Mesothelial cell of epicardium (in vitro differentiated cells): ENCODE data around the gene RAB3B. TPM values are rescaled to one million over a fixed set of nuclear protein-coding genes. Genes with fewer than 3 reads are reported as not detected.
"Not testable (repeated sequence)": the region's sequence is repeated elsewhere in the genome, so short reads cannot be mapped to it uniquely, and the experiment has no call there.

Source experiments
- DNase-seq, 2 experiments: peaks; one replicate each; pipeline ENCODE4 v3.0.0; 2021; ENCODE audit warnings: low spot score in 2 of 2; ENCODE audit not compliant: unreplicated experiment in 2 of 2
- H3K27ac Mint-ChIP-seq: 2 replicates; pipeline ENCODE4 v1.8.0; 2021; ENCODE audit warnings: mixed read lengths
- H3K27me3 Mint-ChIP-seq: 2 replicates; pipeline ENCODE4 v1.8.0; 2021; ENCODE audit warnings: low read depth, mixed read lengths
- H3K36me3 Mint-ChIP-seq: 2 replicates; pipeline ENCODE4 v1.8.0; 2021; ENCODE audit warnings: mixed read lengths
- H3K4me1 Mint-ChIP-seq: 2 replicates; pipeline ENCODE4 v1.8.0; 2021; ENCODE audit warnings: mixed read lengths
- H3K4me3 Mint-ChIP-seq: 2 replicates; pipeline ENCODE4 v1.8.0; 2021; ENCODE audit warnings: mild to moderate bottlenecking, moderate library complexity, mixed read lengths
- H3K9me3 Mint-ChIP-seq: 2 replicates; pipeline ENCODE4 v1.8.0; 2021; ENCODE audit warnings: mixed read lengths
- CTCF ChIP-seq: fragments of 200-600 bp; sonication (generic); IDR thresholded peaks from one replicate; pipeline ENCODE4 v1.5.0; 2021; ENCODE audit warnings: antibody characterized with exemption; ENCODE audit not compliant: unreplicated experiment
- total RNA-seq: library from RNA; stranded (reverse); gene quantifications from 3 replicates; pipeline ENCODE4 v1.2.1, GENCODE V29; 2021

The RAB3B gene
- total RNA-seq, 1 donor from 2014 or later = 3.8 TPM

GRCh38 chr1:51878308-51878615 is 112.2 kb downstream of the RAB3B start:
- Mint-ChIP-seq H3K27ac (no peak overlapping the region), H3K9me3 (no peaks in the 10 kb centered on the region), H3K27me3 (peaks cover 20% of the 10 kb centered on the region), H3K4me1 (peaks cover 16% of the 10 kb centered on the region), H3K36me3 (peaks cover 4% of the 10 kb centered on the region), H3K4me3 (no peak overlapping the region)
- DNase-seq = no peak
- no peak for TF ChIP-seq CTCF

GRCh38 chr1:51877434-51878307 is 112.8 kb downstream of the RAB3B start:
- peaks cover 4% of the 10 kb centered on the region for H3K36me3 Mint-ChIP-seq
- no peak for DNase-seq
- no peaks in the 10 kb centered on the region for H3K9me3 Mint-ChIP-seq
- no peak overlapping the region for H3K27ac Mint-ChIP-seq
- H3K27me3 Mint-ChIP-seq = peaks cover 14% of the 10 kb centered on the region
- no peak overlapping the region for H3K4me3 Mint-ChIP-seq
- H3K4me1 Mint-ChIP-seq = peaks cover 16% of the 10 kb centered on the region
- no peak for TF ChIP-seq CTCF

- H3K36me3 Mint-ChIP-seq = peaks cover 4% of the 10 kb centered on the region
- H3K27ac Mint-ChIP-seq = no peak overlapping the region
- peaks cover 5% of the 10 kb centered on the region for H3K27me3 Mint-ChIP-seq
- no peak for TF ChIP-seq CTCF
- peaks cover 19% of the 10 kb centered on the region for H3K4me1 Mint-ChIP-seq
- peak overlapping the region; percentile 36 for H3K4me3 Mint-ChIP-seq
- no peaks in the 10 kb centered on the region for H3K9me3 Mint-ChIP-seq
- no peak for DNase-seq
Observed at GRCh38 chr1:51875836-51876235, 114.7 kb downstream of the RAB3B start.

GRCh38 chr1:51875291-51875772 is 115.2 kb downstream of the RAB3B start:
- no peak for TF ChIP-seq CTCF
- Mint-ChIP-seq H3K27me3 (no peaks in the 10 kb centered on the region), H3K4me3 (peak overlapping the region; percentile 11), H3K4me1 (peaks cover 19% of the 10 kb centered on the region), H3K9me3 (no peaks in the 10 kb centered on the region), H3K27ac (peak overlapping the region; percentile 27), H3K36me3 (peaks cover 4% of the 10 kb centered on the region)
- no peak for DNase-seq

GRCh38 chr1:51873270-51873669 is 117.2 kb downstream of the RAB3B start:
- H3K9me3 Mint-ChIP-seq, H3K36me3 Mint-ChIP-seq, H3K4me3 Mint-ChIP-seq, H3K27ac Mint-ChIP-seq, DNase-seq, H3K27me3 Mint-ChIP-seq: not testable (repeated sequence)
- peaks cover 19% of the 10 kb centered on the region for H3K4me1 Mint-ChIP-seq

GRCh38 chr1:51871351-51871975 is 119.0 kb downstream of the RAB3B start:
- Mint-ChIP-seq H3K4me3 (no peak overlapping the region), H3K27me3 (no peaks in the 10 kb centered on the region), H3K4me1 (peaks cover 19% of the 10 kb centered on the region), H3K27ac (no peak overlapping the region), H3K36me3 (peaks cover 4% of the 10 kb centered on the region), H3K9me3 (no peaks in the 10 kb centered on the region)
- no peak for DNase-seq
- no peak for TF ChIP-seq CTCF
